22Rv1 (cell line): ENCODE data around the gene ARL15.

Experiments
- ZFX ChIP-seq: fragments of 450-650 bp; IDR thresholded peaks from 2 replicates; pipeline ENCODE4 v1.6.1; 2017; ENCODE audit warnings: antibody characterized with exemption, borderline replicate concordance
- TF ChIP-seq, protein P1 (sequence below): fragments of 450-650 bp; IDR thresholded peaks from 2 replicates; pipeline ENCODE4 v1.5.1; 2017; ENCODE audit warnings: mild to moderate bottlenecking

DNA sequence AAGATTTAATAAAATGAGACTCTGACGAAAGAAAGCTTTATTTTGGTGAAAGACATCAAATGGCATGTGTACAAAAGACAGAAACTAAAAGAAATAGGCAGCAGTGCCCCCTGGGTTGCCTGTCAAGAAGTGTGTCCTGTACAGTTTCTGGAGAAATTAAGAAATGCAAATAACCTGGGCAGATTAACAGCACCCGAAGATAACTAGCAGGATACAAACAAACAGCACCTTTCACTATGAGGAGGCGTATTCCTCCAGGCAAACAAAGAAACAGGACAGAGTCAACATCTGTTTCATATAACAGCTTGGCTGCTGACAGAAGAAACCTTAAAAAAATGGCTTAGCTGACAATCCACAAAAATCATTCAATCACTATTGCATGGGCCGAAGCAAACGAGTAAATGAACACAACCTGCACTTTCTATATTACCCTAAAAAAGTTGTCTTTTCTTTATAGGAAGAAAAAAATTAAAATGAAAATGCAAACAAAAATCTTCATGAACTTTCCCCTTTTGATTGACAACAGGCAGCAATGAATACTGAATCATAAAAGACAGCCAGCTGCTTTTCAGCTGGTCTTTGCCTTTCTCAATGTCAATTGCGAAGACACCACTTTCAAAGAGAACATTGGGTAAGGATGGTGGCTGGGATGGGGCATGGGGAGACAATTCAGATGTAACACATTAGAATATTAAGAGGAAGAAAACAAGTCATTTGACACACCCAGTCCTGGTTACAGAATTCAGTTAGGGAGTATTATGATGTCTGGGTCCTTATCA lies 162.1 kb downstream of the ARL15 start:
- TF ChIP-seq, protein P1, sequence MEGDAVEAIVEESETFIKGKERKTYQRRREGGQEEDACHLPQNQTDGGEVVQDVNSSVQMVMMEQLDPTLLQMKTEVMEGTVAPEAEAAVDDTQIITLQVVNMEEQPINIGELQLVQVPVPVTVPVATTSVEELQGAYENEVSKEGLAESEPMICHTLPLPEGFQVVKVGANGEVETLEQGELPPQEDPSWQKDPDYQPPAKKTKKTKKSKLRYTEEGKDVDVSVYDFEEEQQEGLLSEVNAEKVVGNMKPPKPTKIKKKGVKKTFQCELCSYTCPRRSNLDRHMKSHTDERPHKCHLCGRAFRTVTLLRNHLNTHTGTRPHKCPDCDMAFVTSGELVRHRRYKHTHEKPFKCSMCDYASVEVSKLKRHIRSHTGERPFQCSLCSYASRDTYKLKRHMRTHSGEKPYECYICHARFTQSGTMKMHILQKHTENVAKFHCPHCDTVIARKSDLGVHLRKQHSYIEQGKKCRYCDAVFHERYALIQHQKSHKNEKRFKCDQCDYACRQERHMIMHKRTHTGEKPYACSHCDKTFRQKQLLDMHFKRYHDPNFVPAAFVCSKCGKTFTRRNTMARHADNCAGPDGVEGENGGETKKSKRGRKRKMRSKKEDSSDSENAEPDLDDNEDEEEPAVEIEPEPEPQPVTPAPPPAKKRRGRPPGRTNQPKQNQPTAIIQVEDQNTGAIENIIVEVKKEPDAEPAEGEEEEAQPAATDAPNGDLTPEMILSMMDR = no peak
- no peak for TF ChIP-seq ZFX
